GM19452 (cell line): Measurements from ENCODE around the gene SLC30A10.
"Not testable (repeated sequence)": the region's sequence is repeated elsewhere in the genome, so short reads cannot be mapped to it uniquely, and the experiment has no call there.

Experiments used
- ATAC-seq: cut with Tn5 transposase; IDR thresholded peaks from one replicate; pipeline ENCODE4 v1.9.1; 2021; ENCODE audit not compliant: unreplicated experiment

SLC30A10 gene

GRCh38 chr1:219897914-219898313 lies 30.4 kb downstream of the SLC30A10 start:
- ATAC-seq: no peak

DNA sequence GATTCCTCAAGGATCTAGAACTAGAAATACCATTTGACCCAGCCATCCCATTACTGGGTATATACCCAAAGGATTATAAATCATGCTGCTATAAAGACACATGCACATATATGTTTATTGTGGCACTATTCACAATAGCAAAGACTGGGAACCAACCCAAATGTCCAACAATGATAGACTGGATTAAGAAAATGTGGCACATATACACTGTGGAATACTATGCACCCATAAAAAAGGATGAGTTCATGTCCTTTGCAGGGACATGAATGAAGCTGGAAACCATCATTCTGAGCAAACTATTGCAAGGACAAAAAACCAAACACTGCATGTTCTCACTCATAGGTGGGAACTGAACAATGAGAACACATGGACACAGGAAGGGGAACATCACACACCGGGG lies 36.1 kb downstream of the SLC30A10 start:
- not testable (repeated sequence) for ATAC-seq

DNA sequence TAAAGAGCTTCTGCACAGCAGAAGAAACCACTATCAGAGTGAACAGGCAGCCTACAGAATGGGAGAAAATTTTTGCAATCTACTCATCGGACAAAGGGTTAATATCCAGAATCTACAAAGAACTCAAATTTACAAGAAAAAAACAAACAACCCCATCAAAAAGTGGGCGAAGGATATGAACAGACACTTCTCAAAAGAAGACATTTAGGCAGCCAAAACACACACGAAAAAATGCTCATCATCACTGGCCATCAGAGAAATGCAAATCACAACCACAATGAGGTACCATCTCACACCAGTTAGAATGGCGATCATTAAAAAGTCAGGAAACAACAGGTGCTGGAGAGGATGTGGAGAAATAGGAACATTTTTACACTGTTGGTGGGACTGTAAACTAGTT lies 36.5 kb downstream of the SLC30A10 start:
- ATAC-seq: not testable (repeated sequence)

GRCh38 chr1:219888667-219889066 lies 39.7 kb downstream of the SLC30A10 start:
- ATAC-seq: not testable (repeated sequence)

DNA sequence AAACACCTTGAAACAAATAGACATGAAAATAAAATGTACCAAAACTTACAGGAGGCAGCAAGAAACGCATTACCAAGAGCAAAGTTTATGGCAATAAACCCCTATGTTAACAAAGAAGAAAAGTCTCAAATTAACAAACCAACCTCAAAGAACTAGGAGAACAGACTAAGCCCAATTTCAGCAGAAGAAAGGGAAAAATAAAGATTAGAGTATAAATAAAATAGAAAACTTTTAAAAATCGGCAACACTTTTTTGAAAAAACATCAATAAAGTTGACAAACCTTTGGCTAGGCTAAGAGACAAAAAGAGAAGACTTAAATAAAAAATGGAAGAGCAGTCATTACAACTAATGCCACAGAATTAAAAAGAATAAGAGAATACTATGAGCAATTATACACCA lies 42.7 kb downstream of the SLC30A10 start:
- ATAC-seq: no peak

- ATAC-seq: no peak
Measured at GRCh38 chr1:219883400-219884332, 44.7 kb downstream of the SLC30A10 start.

GRCh38 chr1:219882755-219883154 lies 45.6 kb downstream of the SLC30A10 start:
- ATAC-seq: no peak

GRCh38 chr1:219882096-219882495 lies 46.3 kb downstream of the SLC30A10 start:
- no peak for ATAC-seq

- ATAC-seq: no peak
Measured at GRCh38 chr1:219880765-219881457, 47.4 kb downstream of the SLC30A10 start.

DNA sequence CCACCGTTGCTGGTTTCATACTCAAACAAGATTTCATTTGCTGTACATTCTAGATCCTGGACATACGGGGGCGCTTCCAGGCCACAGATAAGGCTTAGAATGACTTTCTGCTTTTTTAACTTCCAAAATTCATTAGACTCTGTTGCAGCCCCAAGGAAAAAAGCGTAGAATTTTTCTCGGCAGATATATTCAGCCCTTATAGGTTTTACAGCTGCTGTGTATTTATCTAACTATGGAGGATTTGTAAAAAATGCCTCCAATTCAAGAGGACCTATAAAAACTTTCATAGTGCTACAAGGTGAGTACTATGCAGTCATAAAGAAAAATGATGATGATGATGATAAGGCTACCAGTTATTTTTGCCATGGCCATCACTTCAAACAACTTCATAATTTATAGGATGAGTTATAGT lies 51.6 kb downstream of the SLC30A10 start:
- ATAC-seq: no peak

DNA sequence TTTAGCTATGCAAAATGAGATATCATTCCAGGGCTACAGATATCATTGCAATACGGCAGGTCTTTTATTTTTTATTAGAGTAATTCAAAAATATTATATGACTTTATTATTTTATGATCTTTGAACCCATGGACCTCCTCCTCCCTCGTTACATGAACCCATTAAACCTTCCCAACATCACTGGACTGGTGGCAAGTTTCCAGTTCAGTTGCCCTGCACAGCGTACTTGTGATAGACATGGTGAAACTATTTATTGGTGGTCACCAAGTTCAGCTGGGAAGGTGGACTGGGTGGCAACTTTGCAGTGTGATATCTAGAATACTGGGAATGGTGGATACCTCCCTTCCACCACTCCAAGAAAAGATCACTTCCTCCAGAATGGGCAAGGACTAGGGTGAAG lies 52.5 kb downstream of the SLC30A10 start:
- ATAC-seq: no peak

GRCh38 chr1:219872538-219872937 lies 55.8 kb downstream of the SLC30A10 start:
- ATAC-seq: not testable (repeated sequence)

GRCh38 chr1:219871427-219872057 lies 56.8 kb downstream of the SLC30A10 start:
- ATAC-seq: no peak

GRCh38 chr1:219868615-219869014 lies 59.7 kb downstream of the SLC30A10 start:
- not testable (repeated sequence) for ATAC-seq
